IMR-90 (cell line): ENCODE results near the gene ZNF200. TPM values are rescaled to one million over a fixed set of nuclear protein-coding genes. Genes with fewer than 3 reads are reported as not detected.

Experiments used
- ATAC-seq: fragments of 200-7000 bp; cut with Tn5 transposase; 2 replicates; pipeline ENCODE4 v1.9.1; 2020; ENCODE audit warnings: low read depth, mild to moderate bottlenecking, moderate library complexity
- BruUV-seq: library from RNA; stranded (reverse); fragments of 400-500 nt; replicated peaks from 2 replicates; lab custom pipeline; 2021; lab: Mats Ljungman, UMichigan
- CTCF ChIA-PET: fragments of 300-600 bp; formaldehyde crosslinking; extraction: SDS; loops from one replicate; lab custom pipeline; 2021; ENCODE audit warnings: antibody characterized with exemption; lab: Yijun Ruan, JAX
- POLR2A ChIA-PET: fragments of 300-600 bp; sonication (Branson Sonifier 250); formaldehyde crosslinking; loops from one replicate; lab custom pipeline; 2022; ENCODE audit warnings: antibody characterized with exemption; ENCODE audit not compliant: unreplicated experiment; lab: Charles Lee
- DNase-seq: peaks from one replicate; pipeline ENCODE4 v3.0.0; 2013
- H2AFZ ChIP-seq: replicated peaks from 2 replicates; pipeline ENCODE3; 2013; ENCODE audit warnings: low read length, mild to moderate bottlenecking; ENCODE audit not compliant: poor library complexity
- H2AK5ac ChIP-seq: 2 replicates; pipeline ENCODE4 v1.6.1; 2013; ENCODE audit warnings: low read depth, low read length, inconsistent platforms
- H2AK9ac ChIP-seq: replicated peaks from 2 replicates; pipeline ENCODE3; 2013; ENCODE audit warnings: mild to moderate bottlenecking, low read depth, low read length, moderate library complexity; ENCODE audit not compliant: poor library complexity
- H2BK120ac ChIP-seq: 2 replicates; pipeline ENCODE4 v1.6.1; 2013; ENCODE audit warnings: low read depth, low read length, inconsistent platforms
- H2BK15ac ChIP-seq: 3 replicates; pipeline ENCODE4 v1.6.1; 2013; ENCODE audit warnings: low read depth, low read length, inconsistent platforms
- H2BK20ac ChIP-seq: 2 replicates; pipeline ENCODE4 v1.6.1; 2013; ENCODE audit warnings: low read depth, mild to moderate bottlenecking, inconsistent platforms, low read length, moderate library complexity
- H2BK5ac ChIP-seq: 2 replicates; pipeline ENCODE4 v1.6.1; 2013; ENCODE audit warnings: mild to moderate bottlenecking, low read depth, low read length, inconsistent platforms; ENCODE audit not compliant: poor library complexity, severe bottlenecking
- H3K14ac ChIP-seq: replicated peaks from 2 replicates; pipeline ENCODE4 v1.6.1; 2013; ENCODE audit warnings: low read depth, low read length, inconsistent platforms
- H3K18ac ChIP-seq: 2 replicates; pipeline ENCODE4 v1.6.1; 2013; ENCODE audit warnings: low read depth, low read length, control low read depth
- H3K23ac ChIP-seq: 2 replicates; pipeline ENCODE4 v1.6.1; 2013; ENCODE audit warnings: low read depth, low read length, inconsistent platforms
- H3K27ac ChIP-seq: 2 replicates; pipeline ENCODE4 v1.5.1; 2013; ENCODE audit warnings: mild to moderate bottlenecking, control low read depth, low read length; ENCODE audit not compliant: insufficient read depth
- H3K27me3 ChIP-seq: 2 replicates; pipeline ENCODE4 v1.6.1; 2013; ENCODE audit warnings: low read length; ENCODE audit not compliant: control insufficient read depth, insufficient read depth
- H3K36me3 ChIP-seq: 2 replicates; pipeline ENCODE4 v1.6.1; 2013; ENCODE audit warnings: low read length, mixed read lengths; ENCODE audit not compliant: control insufficient read depth, insufficient read depth
- H3K4ac ChIP-seq: 2 replicates; pipeline ENCODE4 v1.6.1; 2013; ENCODE audit warnings: low read depth, low read length, inconsistent platforms
- H3K4me1 ChIP-seq: 2 replicates; pipeline ENCODE4 v1.6.1; 2013; ENCODE audit warnings: low read length, mixed read lengths; ENCODE audit not compliant: control insufficient read depth, insufficient read depth
- H3K4me2 ChIP-seq: 2 replicates; pipeline ENCODE4 v1.6.1; 2013; ENCODE audit warnings: low read depth, mild to moderate bottlenecking, control low read depth, low read length, moderate library complexity
- H3K4me3 ChIP-seq: 2 replicates; pipeline ENCODE4 v1.5.1; 2013; ENCODE audit warnings: low read depth, mild to moderate bottlenecking, control low read depth, low read length, moderate library complexity; ENCODE audit not compliant: insufficient read depth
- H3K56ac ChIP-seq: 2 replicates; pipeline ENCODE4 v1.6.1; 2013; ENCODE audit warnings: low read length, inconsistent platforms; ENCODE audit not compliant: insufficient read depth; ENCODE audit errors: extremely low read depth
- H3K79me1 ChIP-seq, 2 experiments: 2 replicates each; pipeline ENCODE4 v1.6.1; 2013; ENCODE audit warnings: low read length in 2 of 2, inconsistent platforms in 1 of 2, low read depth in 1 of 2
- H3K9ac ChIP-seq: 2 replicates; pipeline ENCODE4 v1.6.1; 2013; ENCODE audit warnings: low read depth, low read length, control low read depth
- H3K9me1 ChIP-seq: 2 replicates; pipeline ENCODE4 v1.6.1; 2013; ENCODE audit warnings: low read length, inconsistent platforms; ENCODE audit not compliant: insufficient read depth
- H3K9me3 ChIP-seq: 2 replicates; pipeline ENCODE4 v1.6.1; 2013; ENCODE audit warnings: low read length; ENCODE audit not compliant: control insufficient read depth, insufficient read depth
- H4K20me1 ChIP-seq: 2 replicates; pipeline ENCODE4 v1.6.1; 2013; ENCODE audit warnings: low read length, inconsistent platforms; ENCODE audit not compliant: insufficient read depth
- H4K5ac ChIP-seq: 2 replicates; pipeline ENCODE4 v1.6.1; 2013; ENCODE audit warnings: mild to moderate bottlenecking, low read depth, low read length, control low read depth
- H4K8ac ChIP-seq, 2 experiments: 2 replicates each; pipeline ENCODE4 v1.6.1; 2013; ENCODE audit warnings: low read depth in 2 of 2, low read length in 2 of 2, control low read depth in 1 of 2, inconsistent platforms in 1 of 2
- H4K91ac ChIP-seq: 2 replicates; pipeline ENCODE4 v1.6.1; 2013; ENCODE audit warnings: low read depth, low read length, inconsistent platforms; ENCODE audit not compliant: insufficient read depth
- BHLHE40 ChIP-seq: fragments of 150-350 bp; IDR thresholded peaks from 2 replicates; pipeline ENCODE4 v1.6.1; 2016; ENCODE audit warnings: mild to moderate bottlenecking, low read depth, low read length
- CEBPB ChIP-seq: IDR thresholded peaks from 2 replicates; pipeline ENCODE4 v1.6.1; 2012; ENCODE audit warnings: low read depth, low read length, improper control_type of control experiment
- MAFK ChIP-seq: IDR thresholded peaks from 2 replicates; pipeline ENCODE4 v1.6.1; 2012; ENCODE audit warnings: low read depth, low read length, improper control_type of control experiment
- POLR2A ChIP-seq: IDR thresholded peaks from 2 replicates; pipeline ENCODE4 v1.6.1; 2012; ENCODE audit warnings: mild to moderate bottlenecking, low read depth, low read length
- RAD21 ChIP-seq: IDR thresholded peaks from 2 replicates; pipeline ENCODE4 v1.6.1; 2012; ENCODE audit warnings: low read length, improper control_type of control experiment
- WGBS, 2 experiments: methylation state at CpG; one replicate each; pipeline versions ENCODE4 v1.1.5 to v1.1.7; 2013; ENCODE audit warnings: missing lambda C conversion rate in 2 of 2; ENCODE audit not compliant: insufficient read length in 1 of 2; ENCODE audit errors: extremely low coverage in 2 of 2; 5-methylcytosine and 5-hydroxymethylcytosine counted together
- dilution Hi-C: fragments of 300-500 bp; cut with HindIII; formaldehyde crosslinking; loops from one replicate; pipeline ENCODE4 v1.14.3; 2018; ENCODE audit warnings: low sequenced_read_pairs; ENCODE audit not compliant: unreplicated experiment
- in situ Hi-C: fragments of 300-500 bp; cut with MboI; formaldehyde crosslinking; loops from 3 replicates; pipeline ENCODE4 v1.14.3; 2019; ENCODE audit warnings: low sequenced_read_pairs, inconsistent platforms, mixed read lengths
- intact Hi-C: fragments of 100-400 bp; cut with micrococcal nuclease; formaldehyde crosslinking; loops from 2 replicates; pipeline ENCODE4 v1.10.0; 2022
- polyA plus RNA-seq, 3 experiments: library from polyadenylated mRNA; depleted of rRNA; stranded (reverse); fragments of >200 nt; gene quantifications; 2 replicates each; pipeline ENCODE4 v1.2.3, GENCODE V29; 2012; ENCODE audit warnings: low replicate concordance in 1 of 3
- total RNA-seq: library from RNA; depleted of rRNA; stranded (reverse); fragments of >200 nt; gene quantifications from 2 replicates; pipeline ENCODE4 v1.2.3, GENCODE V29; 2012
- TF ChIP-seq, protein P1 (sequence below): fragments of 150-350 bp; IDR thresholded peaks from 2 replicates; pipeline ENCODE4 v1.6.1; 2016; ENCODE audit warnings: low read depth, mild to moderate bottlenecking, low read length, moderate library complexity, borderline replicate concordance

The ZNF200 gene
- total and polyA plus RNA-seq, 2 of the 4 experiments (the other 2 are of a cell fraction) = 3.7 to 7.5 TPM

DNA sequence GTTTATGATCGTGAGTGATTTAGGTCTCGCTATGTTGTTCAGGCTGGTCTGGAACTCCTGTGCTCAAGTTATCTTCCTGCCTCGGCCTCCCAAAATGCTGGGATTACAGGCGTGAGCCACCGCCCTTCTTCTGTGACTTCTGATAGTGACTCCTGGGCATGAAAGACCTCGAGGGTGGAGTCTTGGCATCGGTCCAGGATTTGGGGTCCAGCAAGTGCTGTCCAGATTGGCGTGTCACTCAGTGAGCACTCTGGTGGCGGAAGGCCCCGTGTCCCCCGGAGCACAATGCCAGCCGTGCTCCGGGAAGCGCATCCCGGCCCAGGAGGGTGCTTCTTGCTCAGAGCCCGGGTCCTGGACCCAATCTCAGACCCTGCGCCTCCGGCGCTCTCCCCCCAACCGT is 40.2 kb downstream of the ZNF200 start:
- H3K79me1 ChIP-seq = no peaks in the 10 kb centered on the region
- H3K4me3 ChIP-seq = no peak overlapping the region
- no peak for ATAC-seq

More for the DNA sequence above, 40.2 kb downstream of the ZNF200 start:
- no peak overlapping the region for H2BK120ac ChIP-seq
- no peak overlapping the region for H2AFZ ChIP-seq
- peaks cover 11% of the 10 kb centered on the region; the same call in 1 of the 2 replicates for H3K27me3 ChIP-seq
- H3K4me2 ChIP-seq = no peak overlapping the region
- no TSS peak for BruUV-seq
- H4K8ac ChIP-seq = no peak overlapping the region
- H3K4me1 ChIP-seq = peaks cover 2% of the 10 kb centered on the region; the same call in 1 of the 2 replicates
- no peak overlapping the region for H2BK20ac ChIP-seq
- dilution Hi-C loops (no loop called here), in situ Hi-C loops (no loop called here), intact Hi-C loops (no loop called here)
- no peak overlapping the region for H3K27ac ChIP-seq
- no peak overlapping the region for H2AK5ac ChIP-seq
- ChIA-PET POLR2A (no interaction called here), CTCF (no interaction called here)
- no peaks in the 10 kb centered on the region for H3K36me3 ChIP-seq
- no peak overlapping the region for H3K4ac ChIP-seq
- H3K9me1 ChIP-seq = no peaks in the 10 kb centered on the region
- H3K9me3 ChIP-seq = no peaks in the 10 kb centered on the region
- DNase-seq = no peak
- no peak for TF ChIP-seq CEBPB
- no peak for TF ChIP-seq POLR2A
- TF ChIP-seq BHLHE40 = no peak
- no peak for TF ChIP-seq RAD21
- TF ChIP-seq MAFK = no peak
- TF ChIP-seq, protein P1, sequence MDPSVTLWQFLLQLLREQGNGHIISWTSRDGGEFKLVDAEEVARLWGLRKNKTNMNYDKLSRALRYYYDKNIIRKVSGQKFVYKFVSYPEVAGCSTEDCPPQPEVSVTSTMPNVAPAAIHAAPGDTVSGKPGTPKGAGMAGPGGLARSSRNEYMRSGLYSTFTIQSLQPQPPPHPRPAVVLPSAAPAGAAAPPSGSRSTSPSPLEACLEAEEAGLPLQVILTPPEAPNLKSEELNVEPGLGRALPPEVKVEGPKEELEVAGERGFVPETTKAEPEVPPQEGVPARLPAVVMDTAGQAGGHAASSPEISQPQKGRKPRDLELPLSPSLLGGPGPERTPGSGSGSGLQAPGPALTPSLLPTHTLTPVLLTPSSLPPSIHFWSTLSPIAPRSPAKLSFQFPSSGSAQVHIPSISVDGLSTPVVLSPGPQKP = no peak
- no peak overlapping the region for H4K91ac ChIP-seq
- H4K5ac ChIP-seq = no peak overlapping the region
- 41% methylated on average over 6 of the region's 20 CpGs; no CpG with 5 or more reads in 1 of the 2 experiments for WGBS, 2 experiments
- no peak overlapping the region for H2BK5ac ChIP-seq
- H3K18ac ChIP-seq = no peak overlapping the region
- no peak overlapping the region for H3K14ac ChIP-seq
- no peak overlapping the region for H3K23ac ChIP-seq
- H4K20me1 ChIP-seq = no peaks in the 10 kb centered on the region
- no peak overlapping the region for H2BK15ac ChIP-seq
- H2AK9ac ChIP-seq = no peak overlapping the region
- H3K56ac ChIP-seq = no peak overlapping the region
- H3K9ac ChIP-seq = no peak overlapping the region
